Measurements from ENCODE around the gene SDK2.

SDK2 gene

DNA sequence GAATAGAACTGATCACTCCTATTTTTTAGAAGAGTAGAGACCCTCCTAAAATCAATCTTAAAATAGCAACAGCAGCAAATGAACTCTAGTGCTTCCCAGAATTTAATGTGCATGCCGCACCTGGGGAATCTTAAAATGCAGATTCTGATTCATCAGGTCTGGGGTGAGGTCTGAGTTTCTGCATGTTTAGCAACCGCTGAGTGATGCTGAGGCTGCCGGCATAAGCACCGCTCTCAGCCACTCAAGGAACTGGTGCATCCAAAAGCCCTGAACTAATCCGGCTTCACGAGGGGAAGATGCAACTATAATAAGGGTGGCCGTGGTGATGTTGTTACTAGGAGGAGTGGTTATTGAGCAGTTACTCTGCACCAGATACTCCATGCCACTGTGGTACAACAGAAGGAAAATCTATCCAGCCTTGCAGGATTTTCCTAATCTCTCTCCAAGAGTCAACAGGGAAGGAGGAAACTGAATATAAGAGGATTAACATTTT, 19.7 kb downstream of the SDK2 start:
- H3K4me3 ChIP-seq (ENCODE audit: low read depth, low read length), result no peak overlapping the region
- TF ChIP-seq, protein P1, sequence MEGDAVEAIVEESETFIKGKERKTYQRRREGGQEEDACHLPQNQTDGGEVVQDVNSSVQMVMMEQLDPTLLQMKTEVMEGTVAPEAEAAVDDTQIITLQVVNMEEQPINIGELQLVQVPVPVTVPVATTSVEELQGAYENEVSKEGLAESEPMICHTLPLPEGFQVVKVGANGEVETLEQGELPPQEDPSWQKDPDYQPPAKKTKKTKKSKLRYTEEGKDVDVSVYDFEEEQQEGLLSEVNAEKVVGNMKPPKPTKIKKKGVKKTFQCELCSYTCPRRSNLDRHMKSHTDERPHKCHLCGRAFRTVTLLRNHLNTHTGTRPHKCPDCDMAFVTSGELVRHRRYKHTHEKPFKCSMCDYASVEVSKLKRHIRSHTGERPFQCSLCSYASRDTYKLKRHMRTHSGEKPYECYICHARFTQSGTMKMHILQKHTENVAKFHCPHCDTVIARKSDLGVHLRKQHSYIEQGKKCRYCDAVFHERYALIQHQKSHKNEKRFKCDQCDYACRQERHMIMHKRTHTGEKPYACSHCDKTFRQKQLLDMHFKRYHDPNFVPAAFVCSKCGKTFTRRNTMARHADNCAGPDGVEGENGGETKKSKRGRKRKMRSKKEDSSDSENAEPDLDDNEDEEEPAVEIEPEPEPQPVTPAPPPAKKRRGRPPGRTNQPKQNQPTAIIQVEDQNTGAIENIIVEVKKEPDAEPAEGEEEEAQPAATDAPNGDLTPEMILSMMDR (IDR thresholded peaks at IDR 0.05; ENCODE audit: low read depth, low read length), result no peak
- in situ Hi-C loops (cut with HindIII; ENCODE audit: low sequenced_read_pairs), result no loop called here
- no peak for DNase-seq (ENCODE audit: low read depth, low spot score)

DNA sequence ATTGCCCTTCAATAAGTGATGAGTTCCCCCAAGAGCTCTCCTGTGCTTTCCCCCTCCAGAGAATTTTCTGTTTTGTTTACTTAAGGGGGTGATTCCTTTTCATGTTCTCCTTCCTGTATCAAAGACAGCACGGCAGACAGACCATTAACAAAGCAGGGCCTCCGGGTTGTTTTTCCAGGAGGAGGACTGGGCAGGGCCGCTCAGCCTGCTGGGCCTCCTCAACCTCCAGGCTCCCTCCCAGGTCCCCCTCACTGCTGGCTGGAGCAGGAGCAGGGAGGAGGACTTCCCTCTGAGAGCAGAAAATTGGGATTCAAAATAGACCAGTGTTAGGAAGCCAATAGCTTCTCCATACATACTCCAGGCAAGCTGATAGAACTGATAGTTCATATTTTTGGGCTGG, 20.4 kb downstream of the SDK2 start:
- DNase-seq (ENCODE audit: low read depth, low spot score), result no peak
- in situ Hi-C loops (cut with HindIII; ENCODE audit: low sequenced_read_pairs), result no loop called here
- no peak overlapping the region for H3K4me3 ChIP-seq (ENCODE audit: low read depth, low read length)
- TF ChIP-seq, protein P1 (IDR thresholded peaks at IDR 0.05; ENCODE audit: low read depth, low read length), result no peak

DNA sequence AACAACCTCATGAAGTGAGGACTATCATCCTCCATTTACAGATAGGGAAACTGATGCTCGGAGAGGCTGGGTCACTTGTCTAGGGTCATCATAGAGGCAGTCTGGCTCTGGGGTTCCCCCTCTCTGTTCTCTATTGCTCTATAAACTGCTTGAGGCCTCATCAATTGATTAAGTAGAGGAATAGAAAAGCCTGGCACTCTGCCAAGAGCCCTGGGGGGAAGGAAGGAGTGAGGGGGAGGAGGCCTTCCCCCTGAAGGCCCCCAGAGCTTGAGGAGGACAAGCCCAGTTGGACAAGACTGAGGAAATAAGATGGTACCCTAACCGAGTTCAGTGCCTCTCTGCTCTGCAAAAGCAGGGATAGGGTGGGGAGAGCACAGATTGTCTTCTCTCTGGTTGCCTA, 21.0 kb downstream of the SDK2 start:
- TF ChIP-seq, protein P1 (IDR thresholded peaks at IDR 0.05; ENCODE audit: low read depth, low read length), result no peak
- H3K4me3 ChIP-seq (ENCODE audit: low read depth, low read length), result no peak overlapping the region
- in situ Hi-C loops (cut with HindIII; ENCODE audit: low sequenced_read_pairs), result no loop called here

DNA sequence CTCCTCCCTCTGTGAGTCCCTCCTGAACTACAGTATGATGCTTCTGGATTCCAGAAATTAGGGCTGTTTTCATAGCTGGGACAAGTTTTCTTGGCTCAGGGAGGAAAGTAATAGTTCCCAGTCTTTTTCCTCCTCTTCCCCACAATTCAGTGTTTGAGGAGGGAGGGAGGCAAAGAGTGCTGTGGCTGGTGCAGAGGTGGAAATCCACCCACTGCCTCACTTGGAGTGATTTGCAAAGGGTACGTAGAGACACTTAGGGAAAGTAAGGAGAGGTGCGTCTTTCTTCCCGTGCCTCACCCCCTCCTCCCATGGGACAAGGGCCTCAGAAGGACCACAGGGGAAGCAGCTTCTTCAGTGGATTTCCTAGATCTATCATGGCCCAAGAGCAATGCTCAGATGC, 21.9 kb downstream of the SDK2 start:
- H3K4me3 ChIP-seq (ENCODE audit: low read depth, low read length), result no peak overlapping the region
- TF ChIP-seq, protein P1 (IDR thresholded peaks at IDR 0.05; ENCODE audit: low read depth, low read length), result no peak
- DNase-seq (ENCODE audit: low read depth, low spot score), result no peak
- in situ Hi-C loops (cut with HindIII; ENCODE audit: low sequenced_read_pairs), result no loop called here

More for the DNA sequence above, 21.0 kb downstream of the SDK2 start:
- no peak for DNase-seq (ENCODE audit: low read depth, low spot score)

DNA sequence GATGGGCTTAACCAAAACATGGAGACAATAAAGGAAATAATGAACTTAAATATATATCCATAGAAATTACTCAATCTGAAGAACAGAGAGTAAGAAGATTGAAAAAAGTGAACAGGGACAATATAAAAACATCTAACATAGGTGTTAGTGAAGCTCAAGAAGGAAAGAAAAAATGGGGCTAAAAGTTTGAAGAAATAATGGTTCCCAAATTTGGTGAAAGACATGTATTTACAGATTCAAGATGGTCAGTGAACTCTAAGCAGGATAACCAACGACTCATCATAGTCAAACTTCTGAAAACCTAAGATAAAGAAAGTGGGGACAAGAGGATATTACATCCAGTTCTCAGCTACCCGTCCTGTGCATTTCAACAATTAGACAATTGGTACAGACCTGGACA, 22.6 kb downstream of the SDK2 start:
- no peak for DNase-seq (ENCODE audit: low read depth, low spot score)
- TF ChIP-seq, protein P1 (IDR thresholded peaks at IDR 0.05; ENCODE audit: low read depth, low read length), result no peak
- H3K4me3 ChIP-seq (ENCODE audit: low read depth, low read length), result no peak overlapping the region
- in situ Hi-C loops (cut with HindIII; ENCODE audit: low sequenced_read_pairs), result no loop called here

DNA sequence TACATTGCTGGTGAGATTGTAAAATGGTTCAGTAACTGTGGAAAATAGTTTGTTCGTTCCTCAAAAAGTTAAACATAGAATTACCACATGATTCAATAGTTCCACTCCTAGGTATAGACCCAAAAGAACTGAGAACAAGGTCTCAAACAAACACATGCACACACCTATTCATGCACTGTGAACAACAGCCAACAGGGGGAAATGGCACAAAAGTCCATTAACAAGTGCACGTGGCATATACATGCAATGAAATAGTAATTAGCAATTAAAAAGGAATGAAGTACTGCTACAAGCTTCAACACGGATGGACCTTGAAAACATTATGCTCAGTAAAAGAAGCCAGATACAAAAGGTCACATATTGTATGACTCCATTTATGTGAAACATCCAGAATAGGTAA, 23.8 kb downstream of the SDK2 start:
- TF ChIP-seq, protein P1 (IDR thresholded peaks at IDR 0.05; ENCODE audit: low read depth, low read length), result no peak
- in situ Hi-C loops (cut with HindIII; ENCODE audit: low sequenced_read_pairs), result no loop called here
- no peak for DNase-seq (ENCODE audit: low read depth, low spot score)
- no peak overlapping the region for H3K4me3 ChIP-seq (ENCODE audit: low read depth, low read length)

DNA sequence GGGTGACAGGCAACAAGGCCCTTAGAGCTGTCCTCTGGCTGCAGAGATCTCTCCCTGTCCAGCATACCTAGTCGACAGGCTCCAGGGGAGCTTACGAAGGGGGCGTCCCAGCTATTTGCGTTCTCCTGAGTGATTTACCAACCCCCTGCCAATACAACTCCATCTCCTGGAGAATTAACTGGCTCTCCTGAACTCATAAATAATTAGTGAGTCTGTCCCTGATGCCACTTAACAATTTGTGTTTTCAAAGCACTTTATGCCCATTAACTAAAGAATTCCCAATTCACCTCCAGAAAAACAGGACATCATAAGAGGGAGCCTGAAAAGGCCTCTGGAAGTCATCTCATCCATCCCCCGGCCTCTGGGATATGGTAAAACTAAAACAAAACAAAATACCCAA, 26.7 kb downstream of the SDK2 start:
- DNase-seq (ENCODE audit: low read depth, low spot score), result no peak
- TF ChIP-seq, protein P1 (IDR thresholded peaks at IDR 0.05; ENCODE audit: low read depth, low read length), result no peak
- no peak overlapping the region for H3K4me3 ChIP-seq (ENCODE audit: low read depth, low read length)
- in situ Hi-C loops (cut with HindIII; ENCODE audit: low sequenced_read_pairs), result no loop called here

Measured in astrocyte of the spinal cord (primary cell).